Jurkat, Clone E6-1 (cell line): ENCODE measurements around the gene NR1D1.

Experiments
- DNase-seq: peaks from one replicate; pipeline ENCODE4 v3.0.0-alpha.2; 2011; ENCODE audit warnings: low read depth, low spot score
- H3K4me3 ChIP-seq: 2 replicates; pipeline ENCODE4 v1.5.1; 2011; ENCODE audit warnings: mild to moderate bottlenecking, low read length, control low read depth, moderate library complexity

NR1D1 gene

GRCh38 chr17:40087049-40087794, 13.2 kb downstream of the NR1D1 start:
- H3K4me3 ChIP-seq: no peak overlapping the region
- DNase-seq: no peak

GRCh38 chr17:40086150-40087044, 14.0 kb downstream of the NR1D1 start:
- no peak overlapping the region for H3K4me3 ChIP-seq
- DNase-seq: no peak

GRCh38 chr17:40084477-40084876, 15.9 kb downstream of the NR1D1 start:
- no peak overlapping the region for H3K4me3 ChIP-seq
- no peak for DNase-seq

GRCh38 chr17:40079545-40079944, 20.8 kb downstream of the NR1D1 start:
- no peak for DNase-seq
- H3K4me3 ChIP-seq: no peak overlapping the region

GRCh38 chr17:40076591-40076990, 23.8 kb downstream of the NR1D1 start:
- H3K4me3 ChIP-seq: no peak overlapping the region
- DNase-seq: no peak

- H3K4me3 ChIP-seq: no peak overlapping the region
- no peak for DNase-seq
These were observed 24.4 kb downstream of the NR1D1 start for GRCh38 chr17:40075942-40076498.

- DNase-seq: peak; percentile 51
- no peak overlapping the region for H3K4me3 ChIP-seq
These were observed 25.0 kb downstream of the NR1D1 start for GRCh38 chr17:40075201-40075941.

- H3K4me3 ChIP-seq: no peak overlapping the region
These were observed 25.6 kb downstream of the NR1D1 start for GRCh38 chr17:40074871-40075200.

GRCh38 chr17:40074175-40074512, 26.2 kb downstream of the NR1D1 start:
- H3K4me3 ChIP-seq: no peak overlapping the region
- DNase-seq: no peak

More at GRCh38 chr17:40074871-40075200, 25.6 kb downstream of the NR1D1 start:
- DNase-seq: no peak

- DNase-seq: no peak
- H3K4me3 ChIP-seq: no peak overlapping the region
These were observed 26.8 kb downstream of the NR1D1 start for GRCh38 chr17:40073454-40074174.

GRCh38 chr17:40072735-40073346, 27.5 kb downstream of the NR1D1 start:
- no peak overlapping the region for H3K4me3 ChIP-seq
- DNase-seq: no peak

- no peak for DNase-seq
These were observed 28.2 kb downstream of the NR1D1 start for GRCh38 chr17:40072040-40072734.

GRCh38 chr17:40071313-40072039, 28.9 kb downstream of the NR1D1 start:
- no peak for DNase-seq
- H3K4me3 ChIP-seq: no peak overlapping the region

More at GRCh38 chr17:40072040-40072734, 28.2 kb downstream of the NR1D1 start:
- H3K4me3 ChIP-seq: no peak overlapping the region

- no peak overlapping the region for H3K4me3 ChIP-seq
- no peak for DNase-seq
These were observed 29.6 kb downstream of the NR1D1 start for GRCh38 chr17:40070709-40071312.

GRCh38 chr17:40069751-40070708, 30.4 kb downstream of the NR1D1 start:
- DNase-seq: peak; percentile 37
- H3K4me3 ChIP-seq: no peak overlapping the region
